HG03469 (cell line): ENCODE data around the gene KRTAP5-7.
"Not testable (repeated sequence)": the region's sequence is repeated elsewhere in the genome, so short reads cannot be mapped to it uniquely, and the experiment has no call there.

Experiments
- ATAC-seq: cut with Tn5 transposase; IDR thresholded peaks from one replicate; pipeline ENCODE4 v1.9.1; 2021; ENCODE audit warnings: mild to moderate bottlenecking, moderate library complexity, moderate number of reproducible peaks; ENCODE audit not compliant: unreplicated experiment

The KRTAP5-7 gene

DNA sequence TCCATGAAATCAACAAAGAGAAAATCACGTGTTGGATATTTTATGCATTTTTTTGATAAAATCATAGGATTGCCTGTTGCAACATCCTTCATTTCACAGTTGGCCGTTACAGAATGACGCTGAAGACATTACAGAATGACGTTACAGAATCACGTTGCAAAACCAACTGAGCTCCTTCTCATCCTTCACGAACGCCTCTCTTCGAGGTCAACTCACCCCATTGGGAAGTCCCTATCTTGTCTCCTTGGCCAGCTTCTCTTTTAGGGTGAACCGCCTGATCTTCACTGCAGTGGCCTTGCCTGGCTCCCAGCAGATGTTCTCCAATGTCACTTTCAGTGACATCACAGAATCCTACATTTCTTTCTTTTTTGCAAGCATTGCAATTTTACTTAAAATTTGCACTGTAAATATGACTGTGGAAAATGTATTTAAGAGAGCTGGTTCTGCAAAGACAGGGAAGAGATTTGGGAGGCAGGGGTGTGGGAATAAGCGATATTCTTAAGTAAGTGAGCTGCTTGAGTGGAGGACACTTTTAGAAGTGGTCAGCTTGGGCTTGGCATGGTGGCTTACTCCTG, 5.1 kb downstream of the KRTAP5-7 start:
- ATAC-seq: no peak

DNA sequence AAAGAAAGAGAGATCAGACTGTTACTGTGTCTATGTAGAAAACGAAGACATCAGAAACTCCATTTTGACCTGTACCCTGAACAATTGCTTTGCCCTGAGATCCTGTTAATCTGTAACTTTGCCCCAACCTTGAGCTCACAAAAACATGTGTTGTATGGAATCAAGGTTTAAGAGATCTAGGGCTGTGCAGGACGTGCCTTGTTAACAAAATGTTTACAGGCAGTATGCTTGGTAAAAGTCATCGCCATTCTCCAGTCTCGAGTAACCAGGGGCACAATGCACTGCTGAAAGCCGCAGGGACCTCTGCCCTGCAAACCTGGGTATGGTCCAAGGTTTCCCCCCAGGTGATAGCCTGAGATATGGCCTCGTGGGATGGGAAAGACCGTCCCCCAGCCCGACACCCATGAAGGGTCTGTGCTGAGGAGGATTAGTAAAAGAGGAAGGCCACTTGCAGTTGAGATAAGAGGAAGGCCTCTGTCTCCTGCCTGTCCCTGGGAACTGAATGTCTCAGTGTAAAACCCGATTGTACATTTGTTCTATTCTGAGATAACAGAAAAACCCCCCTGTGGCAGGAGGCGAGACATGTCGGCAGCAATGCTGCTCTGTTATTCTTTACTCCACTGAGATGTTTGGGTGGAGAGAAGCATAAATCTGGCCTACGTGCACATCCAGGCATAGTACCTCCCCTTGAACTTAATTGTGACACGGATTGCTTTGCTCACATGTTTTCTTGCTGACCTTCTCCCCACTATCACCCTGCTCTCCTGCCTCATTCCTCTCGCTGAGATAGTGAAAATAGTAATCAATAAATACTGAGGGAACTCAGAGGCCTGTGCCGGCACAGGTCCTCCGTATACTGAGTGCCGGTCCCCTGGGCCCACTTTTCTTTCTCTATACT, 7.9 kb downstream of the KRTAP5-7 start:
- not testable (repeated sequence) for ATAC-seq

DNA sequence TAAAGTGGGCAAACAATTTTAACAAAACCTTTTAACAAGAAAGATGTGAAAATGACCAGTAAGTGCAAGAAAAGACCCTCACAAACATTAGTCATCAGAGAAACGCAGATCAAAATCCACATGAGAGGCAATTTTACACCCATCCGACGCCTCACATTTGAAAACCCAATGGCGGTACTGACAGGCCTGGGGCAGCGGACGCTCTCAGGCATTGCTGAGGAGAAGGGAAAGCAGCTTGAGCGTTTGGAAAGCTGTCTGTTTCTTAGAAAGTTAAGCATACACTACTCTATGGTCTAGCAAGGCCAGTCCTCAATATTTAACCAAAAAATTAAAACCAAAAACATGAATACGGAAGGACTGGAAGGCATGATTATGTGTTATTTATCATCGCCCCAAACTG, 8.8 kb downstream of the KRTAP5-7 start:
- ATAC-seq: no peak

DNA sequence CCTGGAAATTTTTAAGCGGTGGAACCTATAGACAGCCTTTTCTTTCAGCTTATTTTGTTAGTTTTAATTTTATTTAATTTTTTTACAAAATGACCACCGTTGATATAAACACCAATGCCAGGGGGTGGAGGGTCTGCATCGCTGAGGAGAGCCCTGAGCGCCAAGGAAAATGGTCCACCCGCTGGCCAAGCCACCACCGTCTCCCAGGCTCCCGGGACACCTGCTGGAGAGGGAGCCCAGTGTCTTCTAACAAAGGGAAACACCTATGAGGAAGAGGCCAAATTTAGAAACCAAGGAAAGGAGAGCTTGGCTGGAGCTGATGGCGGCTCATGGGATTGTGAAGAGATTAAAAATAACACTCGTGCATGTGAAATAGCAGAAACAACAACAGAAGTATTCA, 10.5 kb downstream of the KRTAP5-7 start:
- no peak for ATAC-seq

DNA sequence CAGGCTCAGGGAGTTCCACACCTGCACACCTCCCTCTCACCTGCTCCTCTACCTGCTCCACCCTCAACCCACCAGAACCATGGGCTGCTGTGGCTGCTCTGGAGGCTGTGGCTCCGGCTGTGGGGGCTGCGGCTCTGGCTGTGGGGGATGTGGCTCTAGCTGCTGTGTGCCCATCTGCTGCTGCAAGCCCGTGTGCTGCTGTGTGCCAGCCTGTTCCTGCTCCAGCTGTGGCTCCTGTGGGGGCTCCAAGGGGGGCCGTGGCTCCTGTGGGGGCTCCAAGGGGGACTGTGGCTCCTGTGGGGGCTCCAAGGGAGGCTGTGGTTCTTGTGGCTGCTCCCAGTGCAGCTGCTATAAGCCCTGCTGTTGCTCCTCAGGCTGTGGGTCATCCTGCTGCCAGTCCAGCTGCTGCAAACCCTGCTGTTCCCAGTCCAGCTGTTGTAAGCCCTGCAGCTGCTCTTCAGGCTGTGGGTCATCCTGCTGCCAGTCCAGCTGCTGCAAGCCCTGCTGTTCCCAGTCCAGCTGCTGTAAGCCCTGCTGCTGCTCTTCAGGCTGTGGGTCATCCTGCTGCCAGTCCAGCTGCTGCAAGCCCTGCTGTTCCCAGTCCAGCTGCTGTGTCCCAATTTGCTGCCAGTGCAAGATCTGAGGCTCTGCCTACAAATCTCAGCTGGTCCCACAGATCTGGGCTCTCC, 11.1 kb downstream of the KRTAP5-7 start, which contains the start of gene KRTAP5-8:
Gene KRTAP5-8 (plus strand): TSS at position 49 of the 689 bp plus-strand sequence. CDS start 31 bp downstream, at position 80.
- not testable (repeated sequence) for ATAC-seq

DNA sequence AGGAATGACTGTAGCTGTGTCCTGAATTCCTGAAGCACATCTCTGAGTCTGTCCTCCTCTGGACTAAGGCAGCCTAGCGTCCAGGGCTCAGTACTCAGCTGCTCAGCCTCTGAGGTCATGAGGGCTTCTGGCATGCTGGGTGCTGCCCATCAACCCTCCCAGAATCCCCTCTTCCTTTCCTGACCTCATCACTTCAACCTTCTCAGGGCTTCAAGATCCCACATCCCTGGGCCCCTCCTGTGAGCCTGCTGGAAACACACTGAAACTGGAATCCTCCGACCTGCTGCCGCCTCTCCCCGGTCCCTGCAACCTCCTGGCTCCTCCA, 11.6 kb downstream of the KRTAP5-7 start:
- ATAC-seq: no peak

DNA sequence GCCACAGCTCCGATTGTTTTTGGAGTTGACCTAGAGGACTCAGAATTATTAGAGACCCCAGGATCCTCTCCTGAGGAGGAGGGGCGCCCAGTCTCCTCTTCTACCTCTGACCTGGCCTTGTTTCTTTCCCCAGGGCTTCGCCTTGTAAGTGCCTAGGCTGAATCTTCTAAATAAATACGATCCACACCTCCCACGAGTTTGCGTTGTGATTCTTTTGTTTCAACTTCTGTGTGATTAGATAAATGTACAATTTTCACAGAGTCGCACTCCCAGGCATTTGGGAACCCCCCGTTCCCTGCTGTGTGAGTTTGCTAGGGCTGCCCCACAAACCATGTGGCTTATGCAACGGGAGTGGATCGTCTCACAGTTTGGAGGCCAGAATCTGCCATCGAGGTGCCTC, 11.9 kb downstream of the KRTAP5-7 start:
- ATAC-seq: no peak

GRCh38 chr11:71539971-71540370, 12.9 kb downstream of the KRTAP5-7 start:
- ATAC-seq: not testable (repeated sequence)

DNA sequence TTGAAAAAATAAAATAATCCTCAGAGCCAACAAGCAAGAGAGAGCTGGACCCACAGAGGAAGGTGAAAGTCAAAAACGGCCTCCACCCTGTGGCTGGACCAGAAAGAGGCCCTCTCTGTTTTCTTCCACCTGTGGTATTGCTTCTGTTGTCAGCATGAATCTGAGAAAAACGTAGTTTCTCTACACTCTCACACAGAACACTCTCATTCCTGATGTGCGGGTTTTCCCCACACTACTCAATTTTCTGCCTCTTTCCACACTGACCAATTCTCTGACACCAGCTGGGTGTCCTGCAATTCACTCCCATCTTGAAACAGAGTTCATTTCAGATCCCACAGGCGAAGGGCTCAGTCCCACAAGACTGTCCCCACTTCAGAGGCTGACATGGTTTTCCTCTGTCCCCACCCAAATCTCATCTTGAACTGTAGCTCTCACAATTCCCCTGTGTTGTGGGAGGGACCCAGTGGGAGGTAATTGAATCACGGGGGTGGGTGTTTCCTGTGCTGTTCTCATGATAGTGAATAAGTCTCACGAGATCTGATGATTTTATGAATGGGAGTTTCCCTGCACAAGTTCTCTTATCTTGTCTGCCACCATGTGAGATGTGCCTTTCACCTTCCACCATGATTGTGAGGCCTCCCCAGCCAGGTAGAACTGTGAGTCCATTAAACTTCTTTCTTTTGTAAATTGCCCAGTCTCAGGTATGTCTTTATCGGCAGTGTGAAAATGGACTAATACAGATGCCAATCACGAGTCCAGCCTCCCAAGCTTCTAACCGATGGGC, 13.6 kb downstream of the KRTAP5-7 start:
- ATAC-seq: not testable (repeated sequence)

- no peak for ATAC-seq
Observed at GRCh38 chr11:71542382-71542781, 15.3 kb downstream of the KRTAP5-7 start.

- ATAC-seq: no peak
Observed at GRCh38 chr11:71542879-71543777, 16.1 kb downstream of the KRTAP5-7 start.

GRCh38 chr11:71543866-71544265, 16.8 kb downstream of the KRTAP5-7 start:
- no peak for ATAC-seq

DNA sequence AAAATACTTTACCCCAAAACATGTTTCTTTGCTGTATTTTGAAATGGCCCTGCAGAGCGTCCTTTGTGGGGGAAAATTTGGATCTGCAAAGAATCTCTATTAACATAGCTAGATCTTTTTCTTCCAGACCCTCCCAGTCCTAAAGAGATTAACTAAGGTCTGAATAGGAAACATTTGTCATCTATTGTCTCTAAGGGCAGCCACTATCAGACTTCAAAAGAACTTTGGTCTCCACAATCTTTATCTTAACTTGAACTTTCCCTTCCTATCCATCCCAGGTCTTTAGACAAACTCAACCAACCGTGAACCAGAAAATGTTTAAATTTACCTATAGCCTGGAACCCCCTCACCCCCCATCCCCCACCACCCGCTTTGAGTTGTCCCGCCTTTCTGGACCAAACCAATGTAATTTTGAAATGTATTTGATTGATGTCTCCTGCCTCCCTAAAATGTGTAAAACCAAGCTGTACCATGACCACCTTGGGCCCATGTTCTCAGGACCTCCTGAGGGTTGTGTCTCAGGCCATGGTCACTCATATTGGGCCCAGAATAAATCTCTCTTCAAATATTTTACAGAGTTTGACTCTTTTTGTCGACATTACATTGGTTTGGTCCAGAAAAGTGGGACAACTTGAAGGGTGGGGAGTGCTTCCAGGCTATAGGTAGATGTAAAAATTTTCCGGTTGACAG, 17.6 kb downstream of the KRTAP5-7 start:
- ATAC-seq: no peak

GRCh38 chr11:71545405-71545966, 18.4 kb downstream of the KRTAP5-7 start:
- ATAC-seq: no peak

- no peak for ATAC-seq
Observed at GRCh38 chr11:71548120-71548519, 21.1 kb downstream of the KRTAP5-7 start, which contains the start of gene KRTAP5-9. TSS of gene KRTAP5-9 (plus strand) at chr11:71548420. CDS start at chr11:71548658, 238 bp downstream.

- no peak for ATAC-seq
Observed at GRCh38 chr11:71548716-71549151, 21.7 kb downstream of the KRTAP5-7 start.

- no peak for ATAC-seq
Observed at GRCh38 chr11:71551711-71552110, 24.6 kb downstream of the KRTAP5-7 start.

GRCh38 chr11:71554996-71555395, 27.9 kb downstream of the KRTAP5-7 start:
- ATAC-seq: no peak

GRCh38 chr11:71555508-71555907, 28.4 kb downstream of the KRTAP5-7 start:
- no peak for ATAC-seq
